Stimulated activated CD8-positive, alpha-beta memory T cell treated with anti-CD3 and anti-CD28 coated beads, Interleukin-7, amount 100 ng/mL, for 1 hour (primary cell): ENCODE measurements around the gene OSM.

Source experiments
- DNase-seq, 2 donors: peaks; one replicate each; pipeline ENCODE4 v3.0.0-alpha.2; 2020; ENCODE audit warnings: low read depth in 2 of 2

Gene OSM

DNA sequence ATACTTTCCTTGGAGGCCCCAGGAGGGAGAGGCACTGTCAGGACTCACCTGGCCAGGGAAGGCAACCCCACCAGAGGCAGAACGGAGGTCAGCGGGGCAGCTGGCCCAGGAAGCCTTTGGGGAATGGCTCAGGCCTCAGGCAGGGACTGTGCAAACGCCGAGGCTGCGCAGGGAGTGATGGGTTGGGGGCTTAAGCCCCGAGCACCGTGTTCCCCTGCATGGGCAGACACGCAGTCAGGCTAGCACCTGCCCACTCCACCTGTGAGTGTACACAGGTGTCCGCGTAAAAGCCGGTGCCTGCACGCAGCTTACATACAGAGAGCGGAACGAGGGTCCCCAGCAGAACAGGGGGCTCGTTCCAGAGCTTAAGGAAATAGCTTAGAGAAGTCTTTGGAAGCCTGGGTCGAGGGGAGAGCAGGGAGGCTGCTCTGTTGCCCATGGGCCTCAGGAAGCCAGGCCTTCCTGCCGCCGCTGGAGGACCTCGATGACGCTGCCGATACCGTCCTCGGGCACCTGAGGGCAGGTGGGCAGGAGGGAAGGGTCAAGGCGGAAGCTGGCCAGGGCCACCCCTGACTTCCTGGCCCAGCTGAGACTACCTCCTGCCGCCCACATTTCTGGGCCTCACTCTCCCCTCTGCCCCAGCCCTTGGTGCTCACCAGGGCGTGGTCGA is 18.7 kb upstream of the OSM start:
- no peak for DNase-seq

DNA sequence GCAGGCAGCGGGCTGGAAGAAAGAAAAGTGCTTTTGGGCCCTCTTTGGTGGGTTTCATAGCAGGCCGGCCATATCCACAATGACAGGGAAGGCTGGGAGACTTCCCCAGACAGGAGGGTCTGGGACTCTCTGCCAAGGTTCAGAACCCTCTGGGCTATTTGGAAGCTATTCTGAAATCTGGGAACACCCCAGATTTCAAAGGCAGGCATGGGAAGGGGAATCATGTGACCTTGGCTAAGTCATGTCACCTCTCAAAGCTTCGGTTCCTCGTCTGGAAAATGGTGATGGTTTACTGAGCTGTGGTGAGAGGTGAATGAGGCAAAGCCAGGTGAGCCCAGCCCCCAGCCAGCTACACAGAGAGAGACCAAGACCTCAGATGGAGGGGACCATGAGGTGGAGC is 18.0 kb upstream of the OSM start:
- DNase-seq = no peak

GRCh38 chr22:30284172-30284571 is 17.5 kb upstream of the OSM start:
- no peak for DNase-seq

DNA sequence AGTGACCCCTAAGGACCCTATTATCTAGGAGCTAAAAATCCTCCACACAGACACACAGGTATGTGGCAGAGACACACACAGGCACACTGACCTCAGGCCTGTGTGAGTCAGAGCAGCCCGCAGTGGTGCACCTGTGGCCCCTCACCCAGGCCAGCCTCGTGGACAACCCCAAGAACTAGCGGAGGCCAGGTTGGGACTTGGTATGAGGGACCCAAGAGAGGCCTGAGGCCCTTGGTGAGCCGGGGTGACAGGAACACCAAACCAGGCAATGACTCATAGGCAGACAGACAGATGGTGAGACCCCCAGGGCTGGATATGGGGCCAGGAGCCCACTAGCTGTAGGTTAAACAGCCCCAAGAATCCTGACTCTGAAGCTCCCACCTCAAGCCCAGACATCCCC is 16.7 kb upstream of the OSM start:
- DNase-seq = no peak

DNA sequence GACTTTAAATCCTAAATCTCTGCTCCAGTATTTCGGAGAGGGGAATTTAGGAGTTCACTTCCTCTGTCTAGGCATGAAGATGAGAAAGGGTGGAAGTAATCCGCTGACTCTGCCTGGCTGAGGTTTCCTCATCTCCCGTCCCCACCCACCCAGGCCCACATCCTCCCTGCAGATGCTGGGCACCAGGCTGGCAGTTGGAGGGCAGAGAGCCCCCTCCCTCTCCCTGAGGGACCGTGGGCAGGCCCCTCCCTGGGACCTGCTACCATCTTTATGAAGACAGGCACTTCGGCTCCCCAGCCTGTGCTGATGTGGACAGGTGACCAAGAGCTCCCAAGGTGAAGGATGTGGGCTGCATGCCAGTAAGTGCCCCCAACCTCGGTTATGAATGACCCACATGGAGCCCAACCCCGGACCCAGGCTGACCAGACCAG is 16.0 kb upstream of the OSM start:
- DNase-seq = no peak

DNA sequence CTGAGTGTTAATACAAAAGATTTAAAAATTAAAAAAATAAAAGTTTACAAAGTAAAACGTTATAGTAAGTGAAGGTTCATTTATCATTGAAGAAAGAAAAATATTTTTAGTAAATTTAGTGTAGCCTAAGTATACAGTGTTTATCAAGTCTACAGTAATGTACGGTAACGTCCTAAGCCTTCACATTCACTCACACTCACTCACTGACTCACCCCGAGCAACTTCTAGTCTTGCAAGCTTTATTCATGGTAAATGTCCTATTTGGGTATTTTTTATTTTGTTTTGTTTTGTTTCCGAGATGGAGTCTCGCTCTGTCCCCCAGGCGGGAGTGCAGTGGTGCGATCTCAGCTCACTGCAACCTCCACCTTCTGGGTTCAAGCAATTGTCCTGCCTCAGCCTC is 13.9 kb upstream of the OSM start:
- DNase-seq = no peak

DNA sequence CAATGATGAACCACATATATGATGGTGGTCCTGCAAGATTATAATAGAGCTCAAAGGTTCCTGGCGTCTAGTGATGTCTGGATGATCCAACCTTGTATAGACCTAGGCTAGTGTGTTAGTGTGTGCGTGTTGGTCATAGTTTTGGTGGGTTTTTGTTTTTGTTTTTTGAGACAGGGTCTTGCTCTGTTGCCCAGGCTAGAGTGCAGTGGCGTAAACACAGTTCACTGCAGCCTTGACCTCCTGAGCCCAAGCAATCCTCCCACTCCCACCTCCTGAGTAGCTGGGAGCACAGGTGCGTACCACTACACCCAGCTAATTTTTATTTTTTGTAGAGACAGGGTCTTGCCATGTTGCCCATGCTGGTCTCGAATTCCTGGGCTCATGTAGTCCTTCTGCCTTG is 13.3 kb upstream of the OSM start:
- no peak for DNase-seq

DNA sequence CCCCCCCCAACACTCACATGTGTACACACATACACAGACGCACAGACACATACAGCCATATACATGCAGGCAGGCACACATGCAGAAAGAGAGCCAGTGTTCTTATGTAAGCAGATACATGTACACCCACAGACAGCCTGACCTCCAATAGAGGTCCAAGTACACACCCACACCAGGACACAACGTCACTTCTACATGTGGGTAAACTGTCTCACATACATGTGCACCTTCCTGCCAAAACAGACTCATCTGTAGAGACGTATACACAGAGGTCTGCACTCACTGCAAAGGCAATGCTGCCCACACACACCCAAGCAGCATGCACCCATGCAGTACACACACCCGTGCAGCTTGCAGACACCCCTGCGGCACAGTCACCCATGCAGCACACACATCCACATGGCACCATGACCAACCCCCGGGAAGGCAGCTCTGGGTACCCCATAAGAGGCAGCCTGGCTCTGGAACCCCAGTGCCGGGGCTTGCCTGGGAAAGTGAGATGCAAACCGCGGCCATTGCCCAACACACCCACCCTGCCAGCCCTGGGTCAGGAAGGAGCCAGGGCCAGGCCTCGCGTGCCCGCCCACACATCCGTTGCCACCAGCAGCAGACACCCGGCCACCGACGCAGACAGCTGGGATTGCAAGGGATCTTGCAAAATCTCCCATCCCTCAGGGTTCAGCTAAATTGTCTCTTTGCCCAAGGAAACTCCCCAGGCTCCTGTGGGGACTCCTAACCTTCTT is 12.6 kb upstream of the OSM start:
- no peak for DNase-seq

DNA sequence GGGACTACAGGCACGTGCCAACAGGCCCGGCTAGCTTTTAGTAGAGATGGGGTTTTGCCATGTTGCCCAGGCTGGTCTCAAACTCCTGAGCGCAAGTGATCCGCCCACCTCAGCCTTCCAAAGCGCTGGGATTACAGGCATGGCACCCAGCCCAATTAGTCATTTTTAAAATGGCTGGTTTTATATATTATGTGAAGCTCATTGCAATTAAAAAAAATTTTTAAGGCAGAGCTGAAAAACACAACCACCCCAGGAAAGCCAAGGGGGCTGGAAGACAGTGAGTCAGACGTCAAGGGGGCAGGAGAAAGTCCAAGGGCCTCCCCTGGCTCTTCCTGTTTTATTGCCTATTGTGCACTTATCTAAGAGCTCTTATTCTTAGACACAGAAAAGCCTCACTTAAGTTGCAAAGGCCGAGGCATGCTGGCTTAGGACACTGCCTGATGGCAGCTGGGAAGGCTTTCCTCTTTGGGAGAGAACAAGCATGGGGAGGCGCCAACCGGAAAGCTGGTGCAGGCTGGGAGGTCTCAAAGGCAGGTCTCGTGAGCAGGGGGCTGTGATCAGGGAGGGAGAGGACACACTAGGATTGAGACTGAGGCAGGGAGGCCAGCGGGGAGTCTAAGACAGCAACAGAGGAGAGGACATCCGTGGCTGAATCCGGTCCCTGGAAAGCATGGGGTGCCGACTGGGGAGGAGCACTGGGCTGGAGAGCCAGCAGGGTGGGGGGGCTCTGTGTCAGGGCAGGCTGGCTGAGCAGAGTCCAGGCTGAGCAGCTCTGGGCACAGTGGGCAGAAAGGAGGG is 11.1 kb upstream of the OSM start:
- DNase-seq = no peak

- DNase-seq = no peak
Observed at GRCh38 chr22:30276039-30276438, 9.4 kb upstream of the OSM start.

DNA sequence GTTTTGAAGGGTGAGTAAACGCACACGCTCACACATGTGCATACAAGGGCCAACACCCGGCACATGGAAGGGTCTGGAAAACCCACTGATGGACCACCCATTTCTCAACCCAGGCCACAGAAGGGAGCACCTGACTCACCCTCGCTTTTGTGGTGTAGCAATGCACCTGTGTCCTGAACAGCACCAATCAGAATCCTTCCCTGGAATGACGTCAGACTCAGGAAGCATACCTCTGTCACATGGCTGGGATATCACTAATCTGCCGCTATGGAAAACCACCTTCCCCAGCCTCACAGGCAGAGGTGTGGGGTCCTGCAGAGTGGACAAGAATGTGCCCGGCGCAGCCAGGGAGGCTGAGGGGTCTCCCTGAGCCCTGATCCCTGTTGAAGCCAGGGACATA is 9.0 kb upstream of the OSM start:
- no peak for DNase-seq

DNA sequence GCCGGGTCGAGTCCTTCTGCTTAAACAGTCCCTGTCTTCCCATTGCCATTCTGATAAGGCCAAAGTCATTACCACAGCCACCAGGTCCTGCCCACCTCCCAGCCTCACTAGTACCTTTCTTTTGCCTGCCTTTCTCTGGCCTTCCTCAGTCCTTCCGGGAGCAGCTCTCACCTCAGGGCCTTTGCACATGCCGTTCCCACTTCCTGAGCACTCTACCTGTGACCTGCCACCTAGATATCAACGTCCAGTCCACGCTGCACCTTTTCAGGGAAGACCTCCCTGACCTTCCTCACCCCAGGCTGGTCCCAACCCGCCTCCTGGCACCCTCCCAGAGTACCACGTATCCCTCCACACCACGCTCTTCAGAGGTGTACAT is 7.8 kb upstream of the OSM start:
- DNase-seq = no peak

GRCh38 chr22:30273711-30274436 is 7.2 kb upstream of the OSM start:
- DNase-seq = no peak

DNA sequence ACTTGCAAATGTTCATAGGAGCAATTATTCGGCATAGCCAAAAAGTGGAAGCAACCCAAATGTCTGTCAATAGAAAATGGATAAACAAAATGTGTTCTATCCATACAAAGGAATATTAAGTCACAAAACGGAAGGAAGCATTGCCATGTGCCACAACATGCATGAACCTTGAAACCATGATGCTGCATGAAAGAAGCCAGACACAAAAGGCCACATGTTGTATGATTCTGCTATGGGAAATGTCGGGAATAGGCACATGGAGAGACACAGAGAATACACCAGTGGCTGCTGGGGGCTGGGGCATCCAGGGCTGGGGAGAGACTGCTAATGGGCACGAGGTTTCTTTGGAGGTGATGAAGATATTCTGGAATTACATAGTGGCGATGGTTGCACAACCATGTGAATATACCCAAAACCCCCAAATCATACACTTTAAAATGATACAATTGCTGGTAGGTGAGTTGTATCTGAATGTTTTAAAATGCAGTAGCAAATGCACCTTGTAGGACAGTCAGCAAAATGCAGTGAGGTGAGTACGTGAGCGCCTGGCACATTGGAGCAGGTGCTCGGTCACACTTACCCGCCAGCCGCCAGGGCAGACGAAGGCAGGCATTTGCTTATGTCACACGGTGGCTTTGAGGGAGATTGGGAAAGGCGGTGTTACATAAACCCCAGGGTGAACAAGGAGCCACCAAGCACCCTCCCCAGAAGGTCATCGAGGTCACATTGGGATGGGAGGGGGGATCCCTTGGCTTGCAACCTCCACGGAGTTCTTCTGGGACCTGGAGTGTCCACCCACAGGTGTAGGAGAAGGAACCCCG is 6.3 kb upstream of the OSM start:
- DNase-seq = no peak

DNA sequence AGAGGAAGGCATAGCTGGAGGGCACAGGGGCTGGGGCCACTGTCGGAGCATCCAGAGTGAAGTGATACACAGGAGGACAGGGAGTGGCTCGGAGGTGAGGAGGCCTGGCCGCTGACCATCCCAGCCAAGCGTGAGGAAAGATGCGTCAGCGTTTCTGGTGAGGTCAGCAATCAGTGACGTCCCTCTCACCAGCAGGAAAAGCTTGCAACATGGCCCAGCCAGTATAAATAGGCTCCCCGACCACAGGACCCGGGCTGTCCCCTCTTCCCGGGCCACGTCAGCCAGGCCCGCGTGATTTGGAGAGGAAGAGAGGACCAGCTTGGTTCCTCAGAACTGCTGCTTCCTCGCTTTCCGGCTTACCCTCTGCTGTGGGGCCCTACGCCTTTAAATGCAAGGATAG is 4.2 kb upstream of the OSM start:
- no peak for DNase-seq

GRCh38 chr22:30268331-30268730 is 1.7 kb upstream of the OSM start:
- DNase-seq = no peak

DNA sequence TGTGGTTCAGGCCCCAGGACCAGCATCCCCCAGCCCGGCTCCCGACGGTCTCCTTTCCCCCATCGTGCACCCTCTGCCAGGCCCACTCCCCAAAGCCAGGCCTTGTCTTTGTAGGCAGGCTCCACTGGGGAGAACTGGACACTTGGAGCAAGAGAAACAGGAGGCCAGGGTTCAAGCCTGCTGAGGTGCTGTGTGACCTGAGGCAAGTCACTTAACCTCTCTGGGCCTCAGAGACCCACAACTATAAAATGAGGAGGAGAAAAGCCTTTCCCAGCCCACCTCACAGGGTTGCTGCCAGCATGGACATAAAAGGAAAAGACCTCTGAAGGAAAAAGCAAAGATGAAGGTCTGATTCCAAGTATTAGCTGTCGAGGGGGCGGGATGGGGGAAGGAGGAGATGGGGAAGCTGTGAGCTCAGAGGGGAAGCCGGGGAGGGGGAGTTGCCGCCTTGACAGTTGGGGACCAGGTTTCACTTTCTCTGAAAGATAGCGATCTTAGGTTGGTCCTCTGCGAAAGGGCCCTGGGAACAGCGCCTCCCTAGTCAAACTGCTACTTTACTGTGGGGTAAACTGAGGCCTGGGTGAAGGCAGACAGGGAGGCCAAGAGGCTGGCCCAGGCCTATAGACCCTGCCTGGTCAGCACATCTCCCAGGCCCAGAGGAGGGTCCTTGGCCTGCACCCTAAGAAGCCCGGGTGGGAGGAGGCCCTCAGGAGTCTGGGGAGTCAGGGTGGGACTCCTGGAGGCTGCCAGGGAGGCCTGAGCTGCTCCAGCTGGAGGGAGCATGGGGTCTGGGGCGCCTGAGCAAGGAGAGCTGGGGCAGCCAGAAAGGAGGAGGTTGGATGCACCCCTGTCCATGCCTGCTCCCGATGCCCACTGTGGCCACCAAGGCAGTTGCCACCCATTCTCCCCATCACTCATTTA is 991 bp upstream of the OSM start:
- no peak for DNase-seq

DNA sequence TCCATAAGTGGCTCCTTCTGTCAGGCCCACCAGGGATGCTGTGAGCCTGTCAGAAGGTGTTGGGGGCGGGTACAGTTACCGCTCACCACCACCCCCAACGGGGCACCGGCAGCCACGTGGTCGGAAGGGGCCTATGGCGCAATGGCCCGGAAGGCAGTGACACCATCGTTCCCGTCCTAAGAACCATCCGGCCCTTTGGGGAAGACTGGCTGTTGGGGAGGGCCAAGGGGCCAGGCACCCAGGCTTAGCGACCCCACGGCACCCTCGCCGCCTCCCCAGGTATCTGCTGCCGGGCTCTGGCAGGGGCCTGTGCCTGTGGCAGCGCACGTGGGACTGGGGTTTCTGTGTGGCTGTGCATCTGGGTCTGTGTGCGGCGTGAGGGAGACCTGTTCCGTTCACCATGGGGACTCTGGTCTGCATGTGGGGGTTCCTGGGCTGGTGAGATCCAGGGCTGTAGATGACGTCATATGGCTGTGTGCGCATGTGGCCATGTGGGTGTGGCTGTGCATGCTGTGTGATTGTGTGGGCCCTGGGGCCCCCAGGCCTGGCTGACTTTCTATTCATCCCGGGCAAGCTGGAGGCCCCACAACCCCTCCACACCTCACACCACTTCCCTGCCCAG is 717 bp downstream of the OSM start:
- peak; percentile 55 to 72 for DNase-seq

- DNase-seq = no peak
Observed at GRCh38 chr22:30265131-30265720, 1.4 kb downstream of the OSM start.
